Measurements from ENCODE around the gene CAP2.
A peak's percentile ranks its signal among the peaks of the same experiment; 100 is the strongest.
"Not testable (repeated sequence)": the region's sequence is repeated elsewhere in the genome, so short reads cannot be mapped to it uniquely, and the experiment has no call there.

CAP2 gene

DNA sequence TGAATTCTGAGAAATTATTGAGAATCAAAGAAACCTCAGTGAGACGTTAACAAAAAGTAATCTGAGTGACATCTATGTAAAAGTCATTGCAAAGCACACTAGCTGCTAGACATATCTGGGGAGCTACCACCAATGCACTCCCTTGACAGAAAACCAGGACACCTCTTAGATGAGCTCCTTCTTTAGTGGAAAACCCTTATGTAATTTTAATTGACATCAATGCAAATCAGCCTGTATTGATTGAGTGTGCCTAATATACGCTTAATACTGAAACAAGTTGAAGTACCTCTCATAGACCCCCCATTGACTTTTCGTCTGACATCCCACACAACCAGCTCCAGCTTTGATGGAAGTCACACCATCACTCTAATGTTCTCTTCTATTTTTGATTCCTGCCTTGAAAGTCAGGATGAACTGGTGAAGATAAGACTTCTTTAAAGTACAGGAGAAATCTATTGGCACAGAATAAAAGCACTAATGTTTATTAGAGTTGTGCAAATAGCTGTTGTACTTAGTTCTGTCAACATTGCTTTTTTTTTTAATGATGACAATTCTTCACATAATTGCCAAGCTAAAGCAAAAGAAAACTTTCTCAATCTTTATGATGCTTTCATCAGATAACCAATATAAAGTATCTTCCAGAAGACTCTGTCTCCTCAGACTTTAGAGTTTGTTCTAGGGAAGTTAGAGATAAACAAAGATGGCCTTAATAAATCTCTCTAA, 108.7 kb downstream of the CAP2 start:
- no peak for DNase-seq (ENCODE audit: low spot score)

DNA sequence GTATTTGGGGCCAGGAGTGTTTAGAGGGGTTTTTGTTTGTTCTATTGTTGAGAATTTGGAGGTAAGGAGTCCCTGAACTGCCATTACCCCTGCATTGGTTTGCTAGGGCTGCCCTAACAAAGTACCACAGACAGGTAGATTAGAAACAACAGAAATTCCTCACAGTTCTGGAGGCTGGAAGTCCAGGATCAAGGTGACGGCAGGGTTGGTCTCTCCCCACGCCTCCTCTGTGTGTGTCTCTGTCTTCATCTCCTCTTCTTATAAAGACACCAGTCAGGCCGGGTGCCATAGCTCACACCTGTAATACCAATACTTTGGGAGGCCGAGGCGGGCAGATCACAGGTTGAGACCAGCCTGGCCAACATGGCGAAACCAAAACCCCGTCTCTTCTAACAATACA, 109.7 kb downstream of the CAP2 start:
- DNase-seq (ENCODE audit: low spot score), result no peak

DNA sequence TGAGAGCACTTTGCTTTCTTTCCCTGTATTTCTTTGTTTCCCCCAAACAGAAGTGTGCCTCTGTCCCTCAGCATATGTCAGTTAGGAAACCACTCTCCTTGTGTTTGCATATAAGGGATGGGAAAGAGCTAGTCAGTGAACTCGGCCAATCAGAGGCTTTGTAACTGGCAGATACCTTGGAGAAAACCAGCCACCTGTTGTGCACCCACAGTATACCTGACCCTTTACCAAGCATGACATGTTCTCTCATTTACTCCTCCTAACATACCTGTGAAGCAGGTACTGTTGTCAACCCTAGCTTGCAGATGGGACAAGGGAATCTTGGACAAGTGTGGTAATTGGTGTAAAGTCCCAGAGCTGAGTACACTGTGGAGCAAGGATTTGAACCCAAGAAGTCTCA, 110.6 kb downstream of the CAP2 start:
- no peak for DNase-seq (ENCODE audit: low spot score)

DNA sequence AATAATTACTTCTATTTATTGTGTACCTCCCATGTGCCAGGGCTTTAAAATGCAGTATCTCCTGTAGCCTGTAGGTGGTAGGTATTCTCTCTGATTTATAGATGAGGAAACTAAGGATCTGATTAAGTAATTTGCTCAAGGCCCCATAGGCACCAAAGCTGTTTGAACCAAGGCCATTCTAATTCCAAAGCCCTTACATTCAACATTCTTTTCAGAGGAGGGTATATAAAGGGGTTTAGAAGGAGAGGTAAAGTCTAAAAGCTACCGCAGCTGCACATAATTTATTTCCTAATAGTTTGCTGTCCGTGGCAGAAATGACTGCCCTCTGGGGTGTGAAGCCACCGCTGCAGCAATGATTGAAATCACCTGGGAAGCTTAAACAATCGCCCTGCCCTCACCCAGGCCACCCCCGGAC, 111.7 kb downstream of the CAP2 start:
- DNase-seq (ENCODE audit: low spot score), result no peak

DNA sequence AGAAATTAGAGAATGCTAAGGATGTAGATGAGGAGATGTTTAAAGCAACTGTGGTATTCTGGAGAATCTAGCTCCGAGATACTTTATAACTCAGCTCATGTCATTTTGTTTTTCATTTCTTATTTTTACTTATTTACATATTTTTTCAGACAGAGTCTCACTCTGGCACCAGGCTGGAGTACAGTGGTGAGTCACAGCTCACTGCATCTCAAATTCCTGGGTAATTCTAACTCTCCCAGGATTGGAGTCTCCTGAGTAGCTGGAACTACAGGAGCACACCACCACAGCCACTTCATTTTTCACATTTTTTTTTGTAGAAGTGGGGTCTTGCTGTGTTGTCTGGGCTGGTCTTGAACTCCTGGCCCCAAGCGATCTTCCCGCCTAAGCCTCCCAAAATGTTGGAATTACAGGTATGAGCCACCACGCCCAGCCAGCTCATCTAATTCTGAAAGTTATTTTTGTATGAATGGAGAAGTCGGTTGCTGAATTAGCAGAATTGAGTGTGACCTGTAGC, 112.4 kb downstream of the CAP2 start:
- DNase-seq (ENCODE audit: low spot score), result peak; percentile 28

DNA sequence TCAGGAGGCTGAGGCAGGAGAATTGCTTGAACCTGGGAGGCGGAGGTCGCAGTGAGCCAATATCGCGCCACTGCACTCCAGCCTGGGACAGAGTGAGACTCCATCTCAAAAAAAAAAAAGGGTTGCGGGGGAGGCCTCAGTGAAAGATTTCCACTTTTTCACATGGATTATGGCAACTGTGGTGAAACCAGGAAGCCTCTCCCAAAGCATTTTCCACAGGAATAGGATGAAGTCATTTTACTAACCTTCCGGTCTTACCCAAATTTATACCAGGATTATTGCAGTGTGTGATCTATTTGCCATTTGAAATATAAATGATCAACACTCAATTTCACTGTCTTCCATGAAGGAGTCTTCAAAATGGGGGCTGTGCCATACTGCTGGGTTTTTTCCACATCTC, 113.1 kb downstream of the CAP2 start:
- no peak for DNase-seq (ENCODE audit: low spot score)

DNA sequence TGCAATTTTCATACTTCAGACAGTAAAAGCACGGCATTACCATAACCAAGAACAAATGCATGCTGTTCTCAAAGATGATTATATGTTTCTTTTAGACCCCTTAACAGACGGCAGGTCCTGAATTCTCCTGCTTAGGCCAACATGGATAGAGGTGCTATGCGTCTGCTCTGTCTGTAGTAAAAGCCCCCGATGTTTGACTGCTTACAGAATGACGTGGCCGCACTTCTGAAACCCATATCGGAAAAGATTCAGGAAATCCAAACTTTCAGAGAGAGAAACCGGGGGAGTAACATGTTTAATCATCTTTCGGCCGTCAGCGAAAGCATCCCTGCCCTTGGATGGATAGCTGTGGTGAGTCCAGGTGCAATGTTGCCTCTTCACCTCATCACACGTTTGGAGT, 113.6 kb downstream of the CAP2 start:
- DNase-seq (ENCODE audit: low spot score), result no peak

DNA sequence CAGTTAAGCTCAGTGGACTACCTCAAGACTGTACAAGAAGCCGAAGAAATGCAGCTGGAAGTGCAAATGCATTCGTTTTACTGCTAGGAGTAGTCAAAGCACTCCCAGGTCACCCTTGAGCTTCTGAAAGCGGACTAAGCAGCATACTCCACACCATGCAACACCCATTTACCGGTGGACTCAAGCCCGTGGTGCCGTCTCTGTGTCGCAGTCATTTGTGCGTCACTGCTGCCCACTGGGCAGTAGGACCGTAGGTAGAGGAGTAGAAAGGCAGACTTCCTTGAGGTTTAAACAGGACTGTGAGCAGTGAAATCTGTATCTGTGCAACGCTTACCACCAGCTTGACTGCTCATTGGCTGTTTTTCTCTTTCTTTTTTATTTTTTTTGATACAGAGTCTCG, 117.7 kb downstream of the CAP2 start:
- DNase-seq (ENCODE audit: low spot score), result no peak

DNA sequence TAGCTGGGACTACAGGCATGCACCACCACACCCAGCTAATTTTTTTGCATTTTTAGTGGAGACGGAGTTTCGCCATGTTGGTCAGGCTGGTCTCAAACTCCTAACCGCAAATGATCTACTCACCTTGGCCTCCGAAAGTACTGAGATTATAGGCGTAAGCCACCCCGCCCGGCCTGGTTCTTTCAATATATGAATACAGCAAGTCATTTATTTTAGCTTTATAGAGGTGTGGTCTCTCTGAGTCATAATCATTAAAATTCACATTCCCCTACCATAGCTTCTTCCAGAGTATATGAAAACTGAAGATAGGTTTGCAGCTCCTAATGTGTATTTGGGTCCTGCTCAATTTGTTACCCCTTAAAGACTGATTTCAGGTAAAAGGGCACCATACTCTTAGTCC, 118.2 kb downstream of the CAP2 start:
- DNase-seq (ENCODE audit: low spot score), result no peak

DNA sequence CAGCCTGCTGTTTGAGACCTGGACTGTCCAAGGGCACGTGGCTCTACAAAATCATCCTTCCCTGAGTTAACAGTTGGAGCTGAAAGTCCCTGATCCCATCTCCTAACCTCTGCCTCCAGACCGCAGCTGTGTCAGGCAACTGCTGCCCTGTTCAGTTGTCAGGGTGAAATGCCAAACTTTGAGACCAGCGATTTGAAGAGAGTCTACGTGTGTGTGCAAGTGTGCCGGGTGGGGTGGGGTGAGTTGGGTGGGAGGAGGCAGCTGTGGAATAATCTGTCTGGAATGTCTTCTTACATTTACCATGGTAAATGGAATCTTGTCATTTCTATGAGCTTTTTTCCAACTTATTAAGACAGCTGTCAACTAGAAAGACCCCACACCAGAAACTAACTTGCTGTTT, 125.7 kb downstream of the CAP2 start:
- peak; percentile 31 for DNase-seq (ENCODE audit: low spot score)

DNA sequence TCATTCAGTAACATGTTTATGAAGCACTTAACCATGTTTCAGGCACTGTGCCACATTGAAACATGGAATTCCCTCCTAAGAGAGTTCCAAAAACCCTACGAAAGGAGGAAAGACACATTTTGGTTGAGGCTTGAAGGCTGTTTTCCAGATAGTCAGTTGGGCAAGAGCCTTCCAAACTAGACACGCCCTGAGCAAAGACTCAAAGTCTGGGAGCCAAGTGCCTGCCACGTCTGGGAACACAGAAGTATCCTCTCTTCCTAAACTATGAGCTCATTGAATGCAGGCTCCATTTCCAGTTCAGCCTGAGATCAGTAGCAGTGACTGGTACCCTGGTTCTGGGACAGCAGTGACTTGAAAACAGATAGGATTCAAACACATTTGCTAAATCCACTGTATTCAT, 132.2 kb downstream of the CAP2 start:
- no peak for DNase-seq (ENCODE audit: low spot score)

DNA sequence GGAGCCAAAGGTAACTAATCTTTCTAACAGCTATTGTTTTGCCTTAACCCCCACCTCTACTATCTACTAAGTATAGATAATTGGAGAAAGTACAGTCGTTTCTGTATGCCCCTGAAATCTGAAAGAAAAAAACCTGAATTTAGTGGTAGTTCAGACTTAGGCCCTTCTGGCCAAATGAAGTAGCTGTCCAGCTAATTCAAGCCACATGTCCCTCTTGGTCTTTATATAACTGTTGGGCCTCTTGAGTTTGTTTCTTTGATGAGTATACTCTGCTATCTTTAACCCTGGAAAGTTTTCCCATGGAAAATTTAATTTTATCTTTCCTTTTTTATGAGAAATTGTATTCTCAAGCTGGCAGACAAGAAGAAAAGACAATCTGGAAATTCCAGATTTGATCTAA, 133.7 kb downstream of the CAP2 start:
- DNase-seq (ENCODE audit: low spot score), result no peak

DNA sequence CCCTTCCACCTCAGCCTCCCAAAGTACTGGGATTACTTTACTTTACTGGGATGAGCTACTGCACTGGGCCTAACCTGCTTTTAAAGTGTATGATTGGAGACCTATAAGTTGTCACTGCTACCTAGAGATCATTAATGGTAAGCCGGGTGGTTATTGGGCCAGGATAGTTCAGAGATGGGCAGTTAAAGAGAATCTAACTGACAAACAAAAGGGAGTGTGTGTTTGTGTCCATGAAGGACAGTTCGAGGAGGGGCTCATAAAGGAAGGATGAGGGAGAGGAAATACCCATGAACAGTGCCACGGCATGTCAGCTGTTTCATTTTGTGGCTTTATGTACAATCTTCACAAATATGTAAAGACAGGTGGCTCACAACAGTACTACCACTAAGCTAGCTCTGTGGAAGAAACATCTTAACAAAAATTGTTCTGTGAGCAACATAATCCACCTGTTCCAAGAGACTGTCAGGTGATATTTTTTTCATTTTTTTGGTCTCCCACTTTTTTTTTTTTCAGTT, 137.0 kb downstream of the CAP2 start:
- no peak for DNase-seq (ENCODE audit: low spot score)

DNA sequence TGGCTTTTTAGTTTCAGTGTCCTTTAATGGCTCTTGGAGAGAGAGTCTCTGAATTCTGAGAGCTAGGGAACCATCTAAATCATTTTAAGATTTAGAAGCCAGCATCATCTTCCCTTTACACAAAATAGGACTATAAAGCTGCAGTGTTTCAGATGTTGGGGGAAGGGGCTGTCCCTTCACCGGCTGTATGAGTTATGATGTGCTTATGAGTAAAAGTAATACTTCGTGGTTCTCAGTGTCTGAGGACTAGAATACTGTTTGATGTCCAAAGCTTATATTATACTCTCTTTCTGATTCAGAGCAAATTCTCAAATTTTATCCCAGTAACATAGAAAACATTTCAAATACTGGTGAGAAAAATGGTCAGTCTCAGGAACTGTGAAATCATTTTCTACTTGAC, 143.2 kb downstream of the CAP2 start:
- DNase-seq (ENCODE audit: low spot score), result no peak

DNA sequence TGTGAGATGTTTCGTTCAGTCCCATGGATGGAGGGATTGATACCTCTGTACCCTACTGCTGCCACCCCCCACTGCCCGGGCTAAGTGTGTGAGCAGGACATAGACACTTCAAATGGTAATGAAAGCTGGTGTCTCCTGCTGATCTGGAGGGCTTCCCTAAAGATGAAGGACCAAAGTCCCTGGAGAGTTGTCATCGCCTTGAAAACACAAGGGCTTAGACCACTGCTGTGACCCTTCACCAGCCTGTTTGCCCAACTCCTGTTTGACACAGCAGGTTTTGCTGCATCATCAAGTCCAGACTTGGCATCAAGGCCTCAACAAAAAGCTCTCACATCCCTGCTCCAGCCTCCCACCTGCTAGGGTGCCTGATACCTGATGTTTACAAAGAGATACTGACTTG, 148.8 kb downstream of the CAP2 start:
- DNase-seq (ENCODE audit: low spot score), result no peak

DNA sequence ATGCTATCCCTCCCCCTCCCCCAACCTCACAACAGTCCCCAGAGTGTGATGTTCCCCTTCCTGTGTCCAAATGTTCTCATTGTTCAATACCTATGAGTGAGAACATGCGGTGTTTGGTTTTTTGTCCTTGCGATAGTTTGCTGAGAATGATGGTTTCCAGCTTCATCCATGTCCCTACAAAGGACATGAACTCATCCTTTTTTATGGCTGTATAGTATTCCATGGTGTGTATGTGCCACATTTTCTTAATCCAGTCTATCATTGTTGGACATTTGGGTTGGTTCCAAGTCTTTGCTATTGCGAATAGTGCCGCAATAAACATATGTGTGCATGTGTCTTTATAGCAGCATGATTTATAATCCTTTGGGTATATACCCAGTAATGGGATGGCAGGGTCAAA, 152.3 kb downstream of the CAP2 start:
- DNase-seq (ENCODE audit: low spot score), result not testable (repeated sequence)

DNA sequence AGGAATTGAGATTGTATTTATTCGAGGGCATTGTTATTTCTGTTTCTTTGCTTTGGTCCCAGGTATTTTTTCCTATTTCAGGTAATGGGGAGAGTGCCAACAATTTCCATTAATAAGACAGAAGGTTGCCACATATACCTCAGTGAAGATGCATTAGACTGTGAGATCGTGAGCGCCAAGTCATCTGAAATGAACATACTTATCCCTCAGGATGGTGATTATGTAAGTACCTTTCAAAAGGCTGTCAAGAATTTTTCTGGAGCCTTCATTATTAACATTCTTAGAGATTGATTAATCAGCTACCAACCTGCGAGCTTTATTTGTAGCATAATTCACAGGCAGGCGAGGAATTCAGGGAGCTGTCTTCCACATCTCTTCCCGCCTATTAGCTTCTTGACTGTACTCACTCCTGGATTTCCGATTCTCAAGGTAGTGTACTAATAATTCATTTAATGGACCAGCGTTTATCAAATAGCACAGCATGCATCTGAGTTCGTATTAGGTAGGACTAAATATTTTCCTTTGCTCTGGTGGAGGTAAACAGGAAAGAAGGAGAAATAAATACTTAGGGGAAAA, 158.1 kb downstream of the CAP2 start:
- no peak for DNase-seq (ENCODE audit: low spot score)

DNA sequence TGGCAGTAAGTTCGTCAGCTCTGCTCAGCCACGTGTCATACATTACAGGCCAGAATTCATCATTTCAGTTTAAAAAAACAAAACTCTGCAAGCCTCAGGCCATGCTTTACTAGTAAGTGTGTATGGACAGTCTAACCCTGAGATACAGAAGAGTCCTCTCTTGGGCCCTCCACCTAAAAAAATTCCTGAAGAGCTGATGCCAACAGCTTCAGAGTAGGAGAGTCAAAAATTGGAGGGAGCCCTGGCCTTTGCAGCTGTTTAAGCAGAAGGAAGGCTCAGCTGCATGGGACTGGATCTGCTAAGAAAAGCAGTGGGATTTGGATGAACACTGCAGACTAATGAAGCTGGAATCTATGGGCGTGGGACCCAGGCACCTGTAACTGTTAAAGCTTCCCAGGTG, 159.5 kb downstream of the CAP2 start:
- DNase-seq (ENCODE audit: low spot score), result no peak

DNA sequence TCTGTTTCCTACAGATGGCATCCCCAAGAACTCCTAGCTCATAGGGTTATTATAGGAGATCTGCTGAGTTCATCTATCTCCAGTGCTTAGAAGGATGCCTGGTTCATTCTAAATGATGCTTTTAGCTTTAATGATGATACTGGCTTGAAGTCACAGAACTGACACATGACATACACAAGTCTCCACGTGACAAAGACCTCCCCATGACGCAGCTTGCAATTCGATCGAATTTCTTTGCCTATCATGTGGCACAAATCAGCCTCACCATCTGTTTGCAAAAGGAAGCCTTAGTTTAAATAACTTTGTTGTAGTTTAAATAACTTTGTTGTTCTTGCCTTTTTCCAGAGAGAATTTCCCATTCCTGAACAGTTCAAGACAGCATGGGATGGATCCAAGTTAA, 162.6 kb downstream of the CAP2 start:
- peak; percentile 14 for DNase-seq (ENCODE audit: low spot score)

DNA sequence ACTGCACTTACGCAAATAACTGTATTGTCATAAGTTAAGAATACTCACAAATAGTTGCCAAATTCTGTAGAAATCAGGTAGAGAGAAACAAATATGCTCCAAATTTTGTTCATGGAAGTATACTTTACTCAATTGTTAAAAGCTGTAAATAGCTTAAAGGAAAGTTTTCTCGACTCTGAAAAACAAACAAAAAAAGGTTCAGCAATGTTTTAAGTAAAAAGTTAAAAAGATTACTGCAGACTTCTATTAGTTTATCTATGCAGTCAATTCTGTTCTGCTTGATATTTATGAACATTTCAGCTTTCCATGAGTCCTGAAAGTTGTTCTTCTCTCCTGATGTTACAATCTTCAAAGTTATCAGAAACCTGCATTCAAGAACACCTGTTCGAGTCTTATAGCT, 169.2 kb downstream of the CAP2 start:
- no peak for DNase-seq (ENCODE audit: low spot score)

DNA sequence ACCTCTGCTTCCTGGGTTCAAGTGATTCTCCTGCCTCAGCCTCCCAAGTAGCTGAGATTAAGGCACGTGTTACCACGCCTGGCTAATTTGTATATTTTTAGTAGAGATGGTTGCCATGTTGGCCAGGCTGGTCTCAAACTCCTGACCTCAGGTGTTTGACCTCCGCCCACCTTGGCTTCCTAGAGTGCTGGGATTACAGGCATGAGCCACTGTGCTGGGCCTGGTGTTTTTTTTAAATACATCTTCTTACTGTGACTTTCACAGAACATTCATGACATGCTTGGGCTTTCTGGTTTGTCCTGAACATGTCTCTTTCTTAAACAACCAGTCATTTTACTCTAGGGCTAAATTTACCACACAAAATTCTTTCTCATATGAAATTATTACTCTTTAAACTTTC, 172.0 kb downstream of the CAP2 start:
- DNase-seq (ENCODE audit: low spot score), result no peak

DNA sequence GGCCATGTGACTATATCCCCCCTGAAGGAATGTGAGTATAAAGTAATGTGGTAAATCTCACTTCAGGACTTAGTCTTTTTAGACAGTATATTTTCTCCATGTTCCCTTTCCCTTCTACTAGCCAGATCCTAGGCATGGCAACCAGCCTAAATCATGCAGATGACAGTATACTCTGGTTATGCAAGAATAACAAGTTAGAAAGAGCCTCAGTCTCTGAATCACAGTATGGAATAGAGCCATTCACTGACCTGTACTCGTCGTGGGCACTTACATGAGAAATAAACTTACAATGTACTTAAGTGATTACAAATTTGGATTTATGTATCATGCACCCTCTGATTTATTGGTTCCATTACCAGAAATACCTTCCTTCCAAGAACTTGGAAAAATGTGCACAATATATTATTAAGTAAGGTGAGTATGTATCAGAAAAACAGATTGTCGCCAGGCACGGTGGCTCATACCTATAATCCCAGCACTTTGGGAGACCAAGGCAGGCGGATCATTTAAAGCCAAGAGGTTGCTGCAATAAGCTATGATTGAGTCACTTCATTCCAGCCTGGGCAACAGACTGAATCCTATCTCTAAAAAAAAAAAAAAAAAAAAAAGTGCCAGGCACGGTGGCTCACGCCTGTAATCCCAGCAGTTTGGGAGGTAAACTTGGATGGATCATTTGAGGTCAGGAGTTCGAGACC, 181.6 kb downstream of the CAP2 start:
- peak; percentile 75 for DNase-seq (ENCODE audit: low spot score)

DNA sequence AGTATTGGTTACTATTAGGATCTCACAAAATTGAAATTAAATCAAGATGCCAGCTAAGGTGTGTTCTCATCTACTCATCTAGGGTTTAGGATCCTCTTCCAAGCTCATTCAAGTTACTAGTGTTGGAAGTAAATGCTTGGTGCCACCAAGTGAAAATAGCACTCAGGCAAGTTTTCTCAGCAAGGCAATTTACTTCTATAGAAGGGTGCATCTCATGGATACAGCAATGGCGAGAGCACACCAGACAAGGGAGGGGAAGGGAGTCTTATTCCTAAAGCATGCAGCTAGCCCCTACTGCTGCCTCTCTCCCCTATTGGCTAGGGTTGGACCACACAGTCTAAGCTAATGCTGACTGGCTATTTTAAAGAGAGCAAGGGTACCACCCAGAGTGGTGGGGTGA, 183.7 kb downstream of the CAP2 start:
- DNase-seq (ENCODE audit: low spot score), result no peak

All from AG08396 (cell line).